Stimulated activated naive CD4-positive, alpha-beta T cell treated with Interleukin-2 at 50 U/mL for 16 hours (primary cell): ENCODE results near the gene TRPM5.

Experiments
- DNase-seq: peaks from one replicate; lab custom pipeline; 2025; lab: John Stamatoyannopoulos, UW

Gene TRPM5

DNA sequence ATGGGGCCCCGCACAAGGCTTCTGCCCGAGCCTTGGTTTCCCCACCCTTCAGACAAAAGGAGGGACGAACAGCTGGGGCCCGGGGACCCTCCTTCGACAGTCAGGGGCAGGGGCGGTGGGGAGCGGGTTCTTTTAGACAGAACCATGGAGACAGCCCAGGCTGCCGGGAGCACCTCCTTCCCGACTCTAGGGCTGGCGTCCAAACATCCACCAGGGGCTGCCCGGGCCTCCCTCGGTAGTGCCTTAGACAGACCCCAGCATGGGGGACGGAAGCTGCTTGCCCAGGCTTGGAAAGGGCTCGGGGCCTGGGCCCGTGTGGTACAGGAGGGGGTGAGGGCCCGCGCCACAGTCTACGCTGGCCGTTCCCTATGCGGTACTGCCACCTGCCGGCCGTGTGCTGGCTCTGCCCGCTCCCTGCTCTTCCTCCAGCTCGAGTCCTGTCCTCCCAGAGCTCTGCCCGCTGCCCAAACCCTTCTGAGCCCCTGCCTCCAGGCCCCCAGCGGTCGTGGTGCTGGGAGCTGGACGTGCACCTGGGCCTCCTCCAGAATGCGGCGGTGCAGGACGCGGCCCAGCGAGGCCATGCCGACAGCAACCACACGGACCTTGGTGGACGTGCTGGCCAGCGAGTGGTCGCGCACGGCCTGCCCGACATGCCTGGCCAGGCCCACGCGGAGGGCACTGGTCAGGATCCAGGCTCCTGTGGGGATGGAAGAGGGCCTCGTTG is 23.6 kb downstream of the TRPM5 start:
- peak; percentile 65 for DNase-seq

DNA sequence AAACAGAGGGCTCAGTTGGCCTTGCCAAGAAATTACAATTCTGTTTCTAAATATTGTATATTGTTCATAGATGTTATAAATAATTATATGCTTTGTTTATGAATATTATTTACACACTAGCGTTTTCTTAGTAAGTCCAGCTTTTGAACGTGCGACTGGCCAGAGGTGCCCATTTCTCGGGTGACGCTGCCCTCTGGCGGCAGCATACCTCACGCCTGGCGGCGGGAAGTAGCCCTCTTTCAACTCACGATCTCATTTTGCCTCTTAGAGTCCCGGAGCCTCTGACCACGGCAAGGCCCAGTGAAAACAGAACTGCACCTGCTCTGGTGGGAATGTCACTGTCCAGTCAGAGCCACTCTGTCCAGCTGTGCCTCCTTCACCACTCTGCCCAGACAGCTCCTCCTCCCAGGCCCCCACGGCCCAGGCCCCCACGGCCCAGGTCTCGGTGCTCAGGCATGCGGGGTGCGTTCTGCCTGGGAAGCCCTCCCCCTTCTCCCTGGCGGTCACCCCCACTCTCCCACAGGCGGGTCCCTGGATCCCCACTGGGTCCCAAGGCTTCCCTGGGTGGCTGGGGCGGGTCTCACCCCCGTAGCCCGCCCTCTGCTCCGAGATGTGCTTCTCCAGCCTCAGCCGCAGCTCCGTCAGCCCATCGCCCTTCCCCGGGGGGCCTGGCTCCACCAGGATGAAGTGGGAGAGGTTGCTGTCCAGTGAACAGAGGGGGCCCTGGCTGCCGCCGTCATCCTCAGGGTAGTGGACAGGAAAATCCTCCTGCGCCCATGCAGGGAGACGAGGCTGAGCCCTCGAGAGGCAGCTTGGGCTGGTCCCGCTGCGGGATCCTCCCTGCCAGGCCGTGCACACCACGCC is 24.4 kb downstream of the TRPM5 start:
- peak; percentile 39 for DNase-seq

DNA sequence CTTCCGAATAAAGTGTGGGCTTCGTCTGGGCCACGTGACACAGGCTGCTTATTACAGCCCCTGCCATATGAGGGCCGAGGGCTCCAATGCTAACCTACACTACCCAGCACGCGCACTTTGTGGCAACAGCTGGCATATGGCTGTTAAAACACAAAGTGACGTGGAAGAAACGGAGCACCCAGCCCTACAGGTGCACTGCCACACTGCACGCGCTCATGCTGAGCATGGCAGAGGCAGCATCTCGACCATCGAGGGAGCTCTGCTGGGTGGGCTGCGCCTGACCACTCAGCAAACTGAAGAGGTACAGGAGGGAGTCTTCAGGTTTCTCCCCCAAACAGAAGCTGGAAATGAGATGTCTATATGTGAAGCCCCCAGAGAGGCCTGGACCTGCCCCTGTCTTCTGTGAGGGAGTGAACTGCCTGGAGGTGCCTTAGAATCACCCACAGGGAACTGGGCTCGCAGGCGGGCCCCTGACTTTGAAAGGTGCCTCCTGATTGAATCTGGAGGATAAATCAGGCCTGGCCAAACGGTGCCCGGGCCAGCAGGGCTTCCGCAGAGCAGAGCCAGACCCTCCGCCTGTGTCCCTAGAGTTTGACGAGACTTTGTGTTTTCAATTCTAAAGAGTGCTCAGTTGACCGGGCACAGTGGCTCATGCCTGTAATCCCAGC is 25.5 kb downstream of the TRPM5 start:
- DNase-seq = no peak

DNA sequence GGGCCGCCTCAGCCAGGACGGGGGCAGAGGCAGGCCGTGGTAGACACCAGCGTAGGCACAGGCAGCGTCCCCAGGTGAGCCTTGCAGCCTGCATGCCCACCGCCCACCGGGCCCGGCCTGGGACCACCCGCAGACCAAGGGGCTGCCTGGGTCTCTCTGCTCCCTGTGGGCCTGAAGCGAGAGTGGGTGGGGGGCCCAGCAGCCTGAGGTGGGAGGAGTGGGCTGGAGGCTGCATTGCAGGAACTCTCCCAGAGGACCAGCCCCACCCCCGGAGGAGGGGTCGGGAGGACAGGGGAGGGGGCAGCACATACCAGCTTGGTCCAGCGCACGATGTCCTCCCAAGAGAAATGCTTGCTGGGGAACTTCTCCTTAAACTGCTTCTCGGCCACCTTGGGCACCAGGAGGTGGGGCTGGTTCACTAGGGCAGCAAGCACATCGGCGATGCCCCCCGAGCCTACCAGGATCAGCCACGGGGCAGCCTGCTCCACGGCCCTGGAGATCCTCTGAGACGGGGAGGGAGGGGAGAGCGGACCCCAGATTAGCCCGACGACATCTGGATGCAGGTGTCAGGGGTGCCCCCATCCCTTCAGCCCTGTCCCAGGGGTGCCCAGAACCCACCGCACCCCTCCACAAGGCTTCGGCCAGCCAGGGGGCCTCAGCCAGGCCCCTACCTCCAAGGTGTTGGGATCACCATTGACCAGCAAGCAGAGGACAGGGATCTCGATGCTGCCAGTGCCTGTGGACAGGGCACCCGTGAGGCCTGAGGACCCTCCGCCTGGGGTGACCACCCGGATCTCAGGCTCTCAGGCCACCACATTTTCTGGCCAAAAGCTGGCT is 26.2 kb downstream of the TRPM5 start:
- DNase-seq = no peak

DNA sequence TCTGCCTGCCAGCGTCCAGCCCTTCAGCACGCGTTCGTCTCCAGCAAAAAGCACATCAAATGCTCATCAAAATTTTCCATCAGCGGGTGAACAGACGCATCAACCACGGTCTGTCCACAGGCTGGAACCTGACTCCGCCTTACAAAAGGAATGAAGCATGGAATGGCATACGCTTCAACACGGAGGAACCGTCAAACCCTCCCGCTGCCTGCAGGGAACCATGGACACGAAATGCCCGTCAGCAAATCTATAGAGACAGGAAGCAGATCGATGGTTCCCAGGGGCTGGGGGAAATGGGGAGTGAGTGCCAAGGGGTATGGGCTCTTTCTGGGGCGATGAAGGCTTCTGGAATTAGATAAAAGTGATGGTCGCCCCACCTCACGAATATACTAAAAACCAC is 27.5 kb downstream of the TRPM5 start:
- DNase-seq = no peak

DNA sequence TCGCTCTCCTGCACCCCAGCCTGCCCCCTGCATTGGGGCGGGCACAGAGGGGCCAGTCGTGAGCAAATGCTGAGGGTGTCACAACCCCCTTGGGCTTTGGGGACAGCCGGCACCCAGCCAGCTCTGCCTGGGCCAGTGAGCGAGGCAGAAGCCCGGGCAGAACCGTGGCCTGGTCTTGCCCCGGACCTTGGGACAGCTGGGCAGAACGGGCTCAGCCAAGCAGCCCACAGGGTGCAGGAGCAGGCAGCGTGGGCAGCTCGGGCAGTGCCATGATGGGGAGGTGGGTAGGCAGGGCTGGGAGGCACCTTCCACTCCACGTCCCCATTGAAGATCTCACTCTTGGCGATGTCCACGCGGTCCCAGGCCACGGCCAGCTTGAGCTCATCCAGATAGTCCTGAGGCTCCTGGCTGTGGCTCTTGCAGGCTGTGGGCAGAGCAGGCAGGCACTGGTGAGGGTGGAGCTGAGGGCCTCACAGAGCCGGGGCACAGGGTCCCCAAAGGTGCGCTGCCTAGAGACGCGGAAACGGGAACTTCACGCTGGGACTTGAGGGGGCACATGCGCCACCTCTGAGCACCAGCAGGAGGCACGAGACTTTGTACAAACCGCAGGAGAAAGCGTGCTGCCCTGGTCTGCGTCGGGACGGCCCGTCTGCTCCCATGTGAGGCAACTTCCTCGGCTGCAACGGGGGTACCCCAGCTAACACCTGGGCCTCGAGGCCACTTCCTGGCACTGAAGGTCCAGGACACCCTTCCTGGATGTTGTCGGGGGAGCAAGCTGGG is 28.5 kb downstream of the TRPM5 start:
- no peak for DNase-seq

DNA sequence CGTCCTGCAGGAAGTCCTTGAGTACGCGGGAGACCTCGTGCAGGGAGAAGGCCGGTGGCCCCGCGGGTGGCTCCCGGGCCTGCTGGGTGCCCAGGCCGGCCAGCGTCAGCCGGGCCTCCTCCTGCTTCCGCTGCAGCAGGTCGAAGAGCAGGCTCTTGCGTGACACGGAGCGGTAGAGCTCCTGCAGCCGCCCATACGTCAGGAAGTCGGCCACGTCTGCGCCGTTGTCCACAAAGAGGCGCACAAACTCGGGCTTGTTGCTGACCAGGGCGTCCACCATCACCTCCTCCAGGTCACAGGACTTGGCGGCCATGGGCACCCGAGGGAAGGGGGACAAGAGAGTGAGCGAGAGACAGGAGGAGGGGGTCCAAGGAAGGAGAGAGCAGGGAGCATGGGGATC is 29.1 kb downstream of the TRPM5 start:
- no peak for DNase-seq

DNA sequence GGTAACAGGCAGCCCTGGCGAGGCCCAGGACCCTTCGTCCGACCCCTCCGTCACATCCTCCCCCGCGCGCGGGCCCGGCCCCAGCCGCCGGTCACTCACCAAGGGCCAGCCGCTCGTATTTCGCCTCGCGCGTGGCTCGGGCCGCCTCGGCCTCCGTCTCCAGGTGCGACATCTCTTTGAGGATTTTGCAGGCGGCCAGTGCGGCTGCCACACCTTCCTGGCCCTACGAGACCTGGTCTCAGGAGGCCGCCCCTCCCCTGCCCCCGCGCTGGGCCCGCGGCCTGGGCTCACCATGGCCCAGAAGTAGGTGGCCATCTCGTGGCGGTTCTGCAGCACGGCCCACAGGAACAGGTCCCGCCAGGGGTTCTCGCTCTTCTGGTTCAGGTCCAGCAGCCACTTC is 29.7 kb downstream of the TRPM5 start:
- DNase-seq = no peak

DNA sequence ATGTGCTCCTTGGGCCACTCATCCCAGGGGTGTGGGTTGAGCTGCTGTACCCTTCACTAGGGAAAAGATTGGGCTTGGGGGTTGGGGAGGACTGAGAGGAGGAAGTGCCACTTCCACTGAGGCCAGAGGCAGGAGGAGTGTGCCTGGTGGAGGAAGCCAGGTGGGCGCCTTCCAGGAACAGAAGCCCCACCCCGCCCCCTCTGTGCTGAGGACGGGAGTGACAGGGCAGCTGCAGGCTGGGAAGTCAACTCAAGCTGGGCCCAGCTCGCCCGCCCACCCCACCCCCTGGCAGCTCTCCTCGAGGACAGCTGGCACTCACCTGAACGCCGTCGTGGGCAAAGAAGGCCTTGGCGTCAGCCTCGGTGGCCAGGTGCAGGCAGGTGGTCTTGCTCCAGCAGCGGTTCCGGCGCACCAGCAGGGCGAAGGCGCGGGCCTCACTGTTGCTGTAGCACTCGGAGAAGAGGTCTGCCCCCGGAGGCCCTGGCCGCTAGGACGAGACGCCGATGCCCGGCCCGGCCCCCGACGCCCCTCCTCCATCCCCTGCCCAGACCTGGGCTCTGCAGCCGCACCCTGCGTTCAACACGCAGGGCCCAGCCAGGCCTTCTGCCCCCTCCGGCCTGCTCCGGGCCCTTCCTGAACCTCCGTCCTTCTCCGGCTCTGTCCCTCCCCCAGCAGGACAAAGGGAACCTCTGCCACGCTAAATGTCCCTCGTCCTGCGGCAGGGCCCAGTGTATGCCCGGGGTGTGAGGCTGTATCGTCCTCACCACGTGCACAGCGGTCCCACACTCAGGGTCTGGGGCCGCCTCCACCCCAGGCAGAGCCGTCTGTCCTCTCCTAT is 30.4 kb downstream of the TRPM5 start:
- DNase-seq = no peak

DNA sequence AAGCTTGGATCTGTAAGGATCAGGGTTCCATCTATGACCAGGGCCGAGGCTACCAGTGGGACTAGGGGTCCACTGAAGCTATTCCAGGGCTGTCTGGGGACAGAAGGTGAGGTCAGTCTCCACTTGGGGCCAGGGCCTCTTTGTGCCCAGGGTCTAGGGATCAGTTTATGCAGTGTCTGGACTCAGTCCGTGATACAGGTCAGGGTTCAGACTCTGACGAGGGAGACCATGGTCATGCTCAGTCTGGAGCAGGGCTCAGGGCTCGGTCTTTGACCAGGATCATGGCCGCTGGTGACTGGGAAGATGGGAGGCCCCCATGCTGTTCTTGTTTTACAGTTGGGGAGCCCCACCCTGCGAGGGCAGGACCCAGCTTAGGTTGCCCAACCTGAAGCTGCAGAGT is 32.0 kb downstream of the TRPM5 start:
- no peak for DNase-seq

DNA sequence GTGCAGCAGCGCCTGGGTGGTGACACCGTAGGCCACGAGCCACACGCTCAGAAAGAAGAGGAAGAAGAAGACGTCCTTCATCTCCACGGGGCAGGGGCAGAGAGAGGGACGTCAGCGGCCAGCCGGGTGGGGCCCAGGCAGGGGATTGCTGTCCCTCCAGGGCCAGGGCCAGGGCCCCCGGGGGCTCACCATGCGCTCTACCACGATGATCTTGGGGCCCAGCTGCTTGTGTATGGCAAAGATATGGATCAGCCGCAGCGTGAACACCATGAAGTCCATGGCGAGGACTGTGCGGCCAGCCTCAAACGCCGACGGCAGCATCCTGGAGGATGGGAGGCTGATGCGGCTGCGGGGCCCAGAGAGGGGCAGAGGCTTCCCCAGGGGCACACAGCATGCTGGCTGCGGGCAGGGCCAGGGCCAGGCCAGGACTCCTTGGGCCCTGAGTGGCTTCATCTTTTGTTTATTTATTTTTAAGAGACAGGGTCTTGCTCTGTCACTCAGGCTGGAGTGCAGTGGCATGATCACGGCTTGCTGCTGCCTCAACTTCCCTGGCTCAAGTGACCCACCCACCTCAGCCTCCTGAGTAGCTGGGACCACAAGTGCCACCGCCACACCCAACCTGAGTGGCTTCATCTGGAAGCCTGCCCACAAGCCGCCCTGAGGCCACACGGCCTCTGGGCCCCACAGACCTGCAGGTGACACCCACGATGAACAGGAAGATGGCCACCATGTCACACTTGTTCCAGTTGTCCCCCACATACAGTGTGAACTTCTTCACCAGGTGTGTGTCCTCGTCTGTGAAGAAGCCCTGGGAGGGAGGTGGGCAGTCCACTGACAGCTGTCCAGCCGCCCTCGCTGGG is 32.6 kb downstream of the TRPM5 start:
- DNase-seq = no peak

DNA sequence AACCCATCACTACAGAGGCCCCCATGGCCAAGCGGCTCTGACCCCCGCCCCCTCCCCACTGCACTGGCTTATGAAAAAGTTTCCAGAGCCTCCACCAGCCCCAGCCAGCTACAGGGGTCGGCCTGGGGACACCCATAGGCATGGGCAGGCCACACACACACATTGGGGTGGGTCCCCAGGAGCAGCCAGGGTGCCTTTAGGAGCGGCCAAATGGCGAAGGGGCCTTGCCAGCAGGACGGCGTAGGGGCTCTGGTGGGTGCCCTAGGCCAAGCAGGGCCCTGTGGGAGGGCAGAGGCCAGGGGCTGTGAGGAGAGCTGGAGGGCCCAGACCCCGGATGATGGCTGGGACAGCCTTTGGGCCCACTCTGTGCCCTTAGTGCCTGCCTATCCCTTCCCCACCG is 33.7 kb downstream of the TRPM5 start:
- DNase-seq = no peak

DNA sequence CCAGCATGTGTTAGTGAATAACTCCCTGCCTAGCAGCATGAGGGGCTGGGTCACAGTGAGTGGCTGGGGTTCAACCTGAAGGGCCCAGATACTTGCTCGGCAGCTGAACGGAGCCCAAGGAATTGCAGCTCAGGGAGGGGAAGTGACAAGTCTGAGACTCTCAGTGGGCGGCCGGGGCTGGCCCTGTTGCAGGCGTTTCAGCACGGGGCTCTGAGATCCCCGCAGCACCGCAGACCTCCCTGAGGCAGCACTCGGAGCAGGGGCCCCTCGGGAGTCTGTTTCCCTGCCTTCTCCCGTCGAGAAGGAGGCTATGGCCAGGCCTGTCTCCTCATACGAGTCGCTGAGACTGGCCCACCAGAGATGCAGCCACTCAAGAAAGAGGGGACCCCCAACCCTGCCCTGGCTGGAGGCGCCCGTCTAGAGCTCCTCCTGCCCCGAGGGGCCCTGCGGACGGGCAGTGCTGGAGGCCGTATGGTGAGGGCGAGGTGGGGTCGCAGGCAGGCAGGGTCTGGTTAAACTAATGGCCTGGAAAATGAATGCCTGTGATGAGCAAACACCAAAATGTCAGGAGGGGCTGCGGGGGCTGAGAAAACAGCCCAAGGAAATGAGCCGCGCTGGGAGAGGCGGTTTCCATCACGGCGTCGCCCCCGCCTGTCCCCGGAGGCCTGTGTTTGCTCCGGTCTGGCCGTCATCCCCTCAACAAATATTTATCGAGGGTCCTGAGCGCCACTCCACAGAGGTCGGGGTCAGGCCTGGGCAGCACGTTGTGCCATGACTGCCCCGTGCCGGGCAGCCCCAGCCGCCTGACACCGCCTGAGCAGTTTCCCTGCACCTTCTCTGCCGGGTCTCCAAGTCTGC is 34.5 kb downstream of the TRPM5 start:
- DNase-seq = no peak

DNA sequence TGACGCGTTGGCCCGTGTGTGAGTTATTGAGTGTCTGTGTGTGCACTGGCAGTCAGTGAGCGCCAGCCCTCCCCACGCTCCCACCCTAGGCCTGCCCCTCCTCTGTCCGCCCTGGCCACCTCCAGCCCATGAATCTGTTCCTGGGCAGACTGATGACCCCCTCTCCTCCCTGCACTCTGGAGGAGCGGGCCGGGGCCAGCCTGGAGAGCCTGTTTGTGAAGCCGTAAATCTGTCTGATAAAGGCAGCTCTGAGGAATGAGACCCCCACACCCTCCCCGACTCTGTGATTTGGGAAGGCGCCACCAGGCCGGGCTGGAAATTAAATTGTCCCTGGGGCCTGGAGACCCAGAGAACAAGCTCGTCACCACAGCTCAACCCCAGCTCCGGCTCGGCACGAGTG is 35.2 kb downstream of the TRPM5 start:
- DNase-seq = no peak

DNA sequence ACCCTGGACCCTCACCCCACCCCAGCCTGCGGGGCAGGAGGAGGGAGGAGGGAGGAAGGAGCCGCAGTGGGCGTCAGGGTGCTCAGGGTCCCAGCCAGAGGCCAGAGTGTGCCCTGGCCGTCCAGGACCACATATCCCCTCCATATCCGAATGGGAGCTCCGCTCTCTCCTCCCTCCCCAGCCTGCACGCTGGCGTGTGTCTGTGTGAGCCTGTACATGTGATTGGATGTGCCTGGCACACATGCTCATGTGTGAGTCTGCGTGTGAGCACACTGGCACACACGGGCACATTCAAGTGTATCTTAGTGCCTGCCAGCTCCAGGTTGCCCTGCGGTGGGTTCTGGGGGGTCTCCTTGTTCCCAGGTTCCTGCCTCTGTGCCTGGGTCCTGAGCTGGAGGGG is 35.6 kb downstream of the TRPM5 start:
- no peak for DNase-seq

DNA sequence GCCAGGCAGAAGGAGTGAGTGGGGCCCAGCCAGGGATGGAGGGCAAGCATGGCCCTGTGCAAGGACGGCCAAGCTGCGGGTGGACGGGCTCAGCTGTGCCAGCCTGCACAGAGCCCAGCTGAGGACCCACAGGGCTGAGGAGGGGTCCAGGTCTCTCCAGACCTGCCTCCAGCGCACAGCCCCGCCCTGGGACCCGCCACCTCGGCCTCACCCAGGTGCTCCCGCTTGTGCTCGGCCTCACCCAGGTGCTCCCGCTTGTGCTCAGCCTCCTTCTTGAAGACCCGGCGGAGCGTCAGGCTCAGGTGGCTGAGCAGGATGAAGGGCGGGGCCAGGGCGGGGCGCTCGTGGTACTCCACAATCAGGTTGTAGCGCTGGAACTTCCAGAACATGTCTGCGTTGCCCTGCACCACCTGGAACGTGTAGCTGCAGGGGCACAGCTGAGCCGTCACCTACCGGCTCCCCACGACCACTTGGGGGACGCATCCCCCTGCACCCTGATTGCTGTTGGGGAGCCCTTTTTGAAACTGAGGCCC is 37.4 kb downstream of the TRPM5 start:
- DNase-seq = no peak

DNA sequence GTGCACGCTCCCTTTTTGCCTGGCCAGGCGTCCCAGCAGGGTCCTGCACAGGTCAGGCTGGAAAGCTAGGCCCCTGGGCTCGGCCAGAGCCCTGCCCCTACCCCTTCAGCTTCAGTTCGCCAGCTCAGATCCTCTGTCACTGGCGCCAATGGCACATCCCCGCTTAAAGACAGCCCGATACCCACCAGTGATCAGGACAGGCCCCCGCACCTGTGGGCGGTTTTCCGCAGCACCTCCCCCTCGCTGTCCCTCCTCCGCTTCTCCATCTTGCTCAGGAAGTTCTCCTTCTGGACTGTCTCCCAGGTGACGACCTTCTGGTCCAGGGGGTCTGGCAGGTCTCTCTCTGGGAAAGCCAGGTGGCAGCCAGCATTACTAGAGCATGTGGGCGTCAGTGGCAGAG is 37.9 kb downstream of the TRPM5 start:
- no peak for DNase-seq

DNA sequence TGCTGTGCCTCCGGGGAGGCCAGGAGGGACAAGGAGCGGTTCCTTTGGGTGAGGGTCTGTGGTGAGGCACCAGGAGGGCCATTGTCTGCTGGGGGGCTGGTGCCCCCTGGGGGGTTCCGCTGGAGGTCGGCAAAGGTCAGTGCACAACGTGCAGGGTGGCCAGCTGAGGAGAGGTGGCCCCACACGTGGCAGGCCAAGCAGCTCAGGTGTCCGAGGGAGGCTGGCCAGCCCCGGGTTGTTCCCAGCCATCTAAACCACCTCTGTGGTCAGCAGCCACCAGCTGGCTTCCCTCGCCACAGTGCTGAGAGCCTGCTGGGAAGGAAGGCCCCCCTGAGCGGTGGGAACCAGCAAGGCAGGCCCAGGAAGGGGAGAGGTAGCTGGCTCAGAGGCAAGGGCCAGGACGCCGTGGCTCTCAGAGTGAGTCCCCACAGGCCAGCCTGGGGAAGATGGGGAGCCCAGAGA is 39.5 kb downstream of the TRPM5 start:
- DNase-seq = no peak
